GM23338 (cell line): ENCODE results near the gene COIL.

Experiments used
- CREB1 ChIP-seq: fragments of 250-450 bp; sonication (Bioruptor Pico); IDR thresholded peaks from 2 replicates; pipeline ENCODE4 v1.5.0; 2020; ENCODE audit warnings: low read depth, mild to moderate bottlenecking, moderate library complexity
- CTCF ChIP-seq, 2 experiments: fragments of 200-600 bp in 1 of 2; sonication (generic) in 1 of 2; conservative IDR thresholded peaks; 2 replicates each; pipeline versions ENCODE4 v1.5.1 to v1.6.1; 2016 to 2017; ENCODE audit warnings: antibody characterized with exemption in 2 of 2, low read depth in 2 of 2, mild to moderate bottlenecking in 2 of 2, moderate library complexity in 1 of 2
- EZH2 ChIP-seq: fragments of 200-600 bp; sonication (generic); IDR thresholded peaks from one replicate; pipeline ENCODE4 v1.8.0; 2017; ENCODE audit warnings: antibody characterized with exemption, mild to moderate bottlenecking, low read depth; ENCODE audit not compliant: unreplicated experiment
- EZH2phosphoT487 ChIP-seq: fragments of 200-600 bp; sonication (generic); IDR thresholded peaks from one replicate; pipeline ENCODE4 v1.8.1; 2018; ENCODE audit warnings: antibody characterized with exemption; ENCODE audit not compliant: unreplicated experiment
- JUNB ChIP-seq: IDR thresholded peaks from one replicate; pipeline ENCODE4 v1.6.1; 2016; ENCODE audit warnings: antibody characterized with exemption; ENCODE audit not compliant: unreplicated experiment
- NANOG ChIP-seq: IDR thresholded peaks from 2 replicates; pipeline ENCODE4 v1.6.1; 2016; ENCODE audit warnings: antibody characterized with exemption, borderline replicate concordance
- POLR2AphosphoS5 ChIP-seq: IDR thresholded peaks from 2 replicates; pipeline ENCODE4 v1.6.1; 2016; ENCODE audit warnings: antibody characterized with exemption, low read depth
- STAT1 ChIP-seq: IDR thresholded peaks from one replicate; pipeline ENCODE4 v1.6.1; 2016; ENCODE audit warnings: antibody characterized with exemption; ENCODE audit not compliant: unreplicated experiment
- ZNF114 ChIP-seq: fragments of 250-450 bp; sonication (Bioruptor Pico); IDR thresholded peaks from 2 replicates; pipeline ENCODE4 v1.5.0; 2020; ENCODE audit warnings: mild to moderate bottlenecking, moderate library complexity
- ZNF331 ChIP-seq: fragments of 250-450 bp; sonication (Bioruptor Pico); IDR thresholded peaks from 2 replicates; pipeline ENCODE4 v1.5.0; 2020; ENCODE audit warnings: low read depth, mild to moderate bottlenecking, moderate library complexity
- TF ChIP-seq, protein P1 (sequence below): IDR thresholded peaks from one replicate; pipeline ENCODE4 v1.6.1; 2018; ENCODE audit warnings: antibody characterized with exemption; ENCODE audit not compliant: unreplicated experiment
- TF ChIP-seq, protein P2 (sequence below): IDR thresholded peaks from 2 replicates; pipeline ENCODE4 v1.6.1; 2016; ENCODE audit warnings: antibody characterized with exemption
- TF ChIP-seq, protein P3 (sequence below): fragments of 250-450 bp; sonication (Bioruptor Pico); IDR thresholded peaks from 2 replicates; pipeline ENCODE4 v1.5.0; 2020; ENCODE audit warnings: mild to moderate bottlenecking, moderate library complexity

GRCh38 chr17:56914581-56915273, 46.1 kb downstream of the COIL start:
- TF ChIP-seq CTCF (conservative IDR thresholded peaks at IDR 0.05; ENCODE audit: low read depth in 2 of 2) (no peak), NANOG (no peak), POLR2AphosphoS5 (no peak), EZH2 (peak; percentile 33), JUNB (no peak), EZH2phosphoT487 (no peak), STAT1 (no peak), ZNF331 (no peak), CREB1 (CRISPR knock-in tag) (no peak), ZNF114 (CRISPR knock-in tag) (no peak)
- TF ChIP-seq, protein P1, sequence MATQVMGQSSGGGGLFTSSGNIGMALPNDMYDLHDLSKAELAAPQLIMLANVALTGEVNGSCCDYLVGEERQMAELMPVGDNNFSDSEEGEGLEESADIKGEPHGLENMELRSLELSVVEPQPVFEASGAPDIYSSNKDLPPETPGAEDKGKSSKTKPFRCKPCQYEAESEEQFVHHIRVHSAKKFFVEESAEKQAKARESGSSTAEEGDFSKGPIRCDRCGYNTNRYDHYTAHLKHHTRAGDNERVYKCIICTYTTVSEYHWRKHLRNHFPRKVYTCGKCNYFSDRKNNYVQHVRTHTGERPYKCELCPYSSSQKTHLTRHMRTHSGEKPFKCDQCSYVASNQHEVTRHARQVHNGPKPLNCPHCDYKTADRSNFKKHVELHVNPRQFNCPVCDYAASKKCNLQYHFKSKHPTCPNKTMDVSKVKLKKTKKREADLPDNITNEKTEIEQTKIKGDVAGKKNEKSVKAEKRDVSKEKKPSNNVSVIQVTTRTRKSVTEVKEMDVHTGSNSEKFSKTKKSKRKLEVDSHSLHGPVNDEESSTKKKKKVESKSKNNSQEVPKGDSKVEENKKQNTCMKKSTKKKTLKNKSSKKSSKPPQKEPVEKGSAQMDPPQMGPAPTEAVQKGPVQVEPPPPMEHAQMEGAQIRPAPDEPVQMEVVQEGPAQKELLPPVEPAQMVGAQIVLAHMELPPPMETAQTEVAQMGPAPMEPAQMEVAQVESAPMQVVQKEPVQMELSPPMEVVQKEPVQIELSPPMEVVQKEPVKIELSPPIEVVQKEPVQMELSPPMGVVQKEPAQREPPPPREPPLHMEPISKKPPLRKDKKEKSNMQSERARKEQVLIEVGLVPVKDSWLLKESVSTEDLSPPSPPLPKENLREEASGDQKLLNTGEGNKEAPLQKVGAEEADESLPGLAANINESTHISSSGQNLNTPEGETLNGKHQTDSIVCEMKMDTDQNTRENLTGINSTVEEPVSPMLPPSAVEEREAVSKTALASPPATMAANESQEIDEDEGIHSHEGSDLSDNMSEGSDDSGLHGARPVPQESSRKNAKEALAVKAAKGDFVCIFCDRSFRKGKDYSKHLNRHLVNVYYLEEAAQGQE, result no peak
- TF ChIP-seq, protein P2, sequence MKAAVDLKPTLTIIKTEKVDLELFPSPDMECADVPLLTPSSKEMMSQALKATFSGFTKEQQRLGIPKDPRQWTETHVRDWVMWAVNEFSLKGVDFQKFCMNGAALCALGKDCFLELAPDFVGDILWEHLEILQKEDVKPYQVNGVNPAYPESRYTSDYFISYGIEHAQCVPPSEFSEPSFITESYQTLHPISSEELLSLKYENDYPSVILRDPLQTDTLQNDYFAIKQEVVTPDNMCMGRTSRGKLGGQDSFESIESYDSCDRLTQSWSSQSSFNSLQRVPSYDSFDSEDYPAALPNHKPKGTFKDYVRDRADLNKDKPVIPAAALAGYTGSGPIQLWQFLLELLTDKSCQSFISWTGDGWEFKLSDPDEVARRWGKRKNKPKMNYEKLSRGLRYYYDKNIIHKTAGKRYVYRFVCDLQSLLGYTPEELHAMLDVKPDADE, result no peak
- TF ChIP-seq, protein P3, sequence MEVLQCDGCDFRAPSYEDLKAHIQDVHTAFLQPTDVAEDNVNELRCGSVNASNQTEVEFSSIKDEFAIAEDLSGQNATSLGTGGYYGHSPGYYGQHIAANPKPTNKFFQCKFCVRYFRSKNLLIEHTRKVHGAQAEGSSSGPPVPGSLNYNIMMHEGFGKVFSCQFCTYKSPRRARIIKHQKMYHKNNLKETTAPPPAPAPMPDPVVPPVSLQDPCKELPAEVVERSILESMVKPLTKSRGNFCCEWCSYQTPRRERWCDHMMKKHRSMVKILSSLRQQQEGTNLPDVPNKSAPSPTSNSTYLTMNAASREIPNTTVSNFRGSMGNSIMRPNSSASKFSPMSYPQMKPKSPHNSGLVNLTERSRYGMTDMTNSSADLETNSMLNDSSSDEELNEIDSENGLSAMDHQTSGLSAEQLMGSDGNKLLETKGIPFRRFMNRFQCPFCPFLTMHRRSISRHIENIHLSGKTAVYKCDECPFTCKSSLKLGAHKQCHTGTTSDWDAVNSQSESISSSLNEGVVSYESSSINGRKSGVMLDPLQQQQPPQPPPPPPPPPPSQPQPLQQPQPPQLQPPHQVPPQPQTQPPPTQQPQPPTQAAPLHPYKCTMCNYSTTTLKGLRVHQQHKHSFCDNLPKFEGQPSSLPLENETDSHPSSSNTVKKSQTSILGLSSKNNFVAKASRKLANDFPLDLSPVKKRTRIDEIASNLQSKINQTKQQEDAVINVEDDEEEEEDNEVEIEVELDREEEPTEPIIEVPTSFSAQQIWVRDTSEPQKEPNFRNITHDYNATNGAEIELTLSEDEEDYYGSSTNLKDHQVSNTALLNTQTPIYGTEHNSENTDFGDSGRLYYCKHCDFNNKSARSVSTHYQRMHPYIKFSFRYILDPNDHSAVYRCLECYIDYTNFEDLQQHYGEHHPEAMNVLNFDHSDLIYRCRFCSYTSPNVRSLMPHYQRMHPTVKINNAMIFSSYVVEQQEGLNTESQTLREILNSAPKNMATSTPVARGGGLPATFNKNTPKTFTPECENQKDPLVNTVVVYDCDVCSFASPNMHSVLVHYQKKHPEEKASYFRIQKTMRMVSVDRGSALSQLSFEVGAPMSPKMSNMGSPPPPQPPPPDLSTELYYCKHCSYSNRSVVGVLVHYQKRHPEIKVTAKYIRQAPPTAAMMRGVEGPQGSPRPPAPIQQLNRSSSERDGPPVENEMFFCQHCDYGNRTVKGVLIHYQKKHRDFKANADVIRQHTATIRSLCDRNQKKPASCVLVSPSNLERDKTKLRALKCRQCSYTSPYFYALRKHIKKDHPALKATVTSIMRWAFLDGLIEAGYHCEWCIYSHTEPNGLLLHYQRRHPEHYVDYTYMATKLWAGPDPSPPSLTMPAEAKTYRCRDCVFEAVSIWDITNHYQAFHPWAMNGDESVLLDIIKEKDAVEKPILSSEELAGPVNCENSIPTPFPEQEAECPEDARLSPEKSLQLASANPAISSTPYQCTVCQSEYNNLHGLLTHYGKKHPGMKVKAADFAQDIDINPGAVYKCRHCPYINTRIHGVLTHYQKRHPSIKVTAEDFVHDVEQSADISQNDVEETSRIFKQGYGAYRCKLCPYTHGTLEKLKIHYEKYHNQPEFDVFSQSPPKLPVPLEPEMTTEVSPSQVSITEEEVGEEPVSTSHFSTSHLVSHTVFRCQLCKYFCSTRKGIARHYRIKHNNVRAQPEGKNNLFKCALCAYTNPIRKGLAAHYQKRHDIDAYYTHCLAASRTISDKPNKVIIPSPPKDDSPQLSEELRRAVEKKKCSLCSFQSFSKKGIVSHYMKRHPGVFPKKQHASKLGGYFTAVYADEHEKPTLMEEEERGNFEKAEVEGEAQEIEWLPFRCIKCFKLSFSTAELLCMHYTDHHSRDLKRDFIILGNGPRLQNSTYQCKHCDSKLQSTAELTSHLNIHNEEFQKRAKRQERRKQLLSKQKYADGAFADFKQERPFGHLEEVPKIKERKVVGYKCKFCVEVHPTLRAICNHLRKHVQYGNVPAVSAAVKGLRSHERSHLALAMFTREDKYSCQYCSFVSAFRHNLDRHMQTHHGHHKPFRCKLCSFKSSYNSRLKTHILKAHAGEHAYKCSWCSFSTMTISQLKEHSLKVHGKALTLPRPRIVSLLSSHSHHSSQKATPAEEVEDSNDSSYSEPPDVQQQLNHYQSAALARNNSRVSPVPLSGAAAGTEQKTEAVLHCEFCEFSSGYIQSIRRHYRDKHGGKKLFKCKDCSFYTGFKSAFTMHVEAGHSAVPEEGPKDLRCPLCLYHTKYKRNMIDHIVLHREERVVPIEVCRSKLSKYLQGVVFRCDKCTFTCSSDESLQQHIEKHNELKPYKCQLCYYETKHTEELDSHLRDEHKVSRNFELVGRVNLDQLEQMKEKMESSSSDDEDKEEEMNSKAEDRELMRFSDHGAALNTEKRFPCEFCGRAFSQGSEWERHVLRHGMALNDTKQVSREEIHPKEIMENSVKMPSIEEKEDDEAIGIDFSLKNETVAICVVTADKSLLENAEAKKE (CRISPR knock-in tag), result no peak
